ENCODE measurements around the gene TCF7L2. TPM values are rescaled to one million over a fixed set of nuclear protein-coding genes. Genes with fewer than 3 reads are reported as not detected.
"Not testable (repeated sequence)": the region's sequence is repeated elsewhere in the genome, so short reads cannot be mapped to it uniquely, and the experiment has no call there.

Gene TCF7L2
- polyA plus RNA-seq, 1 donor from 2014 or later = 1.7 TPM

- H3K4me2 ChIP-seq (ENCODE audit: low read length) = no peak overlapping the region
- no peaks in the 10 kb centered on the region for H3K9me2 ChIP-seq (ENCODE audit: insufficient read depth, low read length)
- H2AFZ ChIP-seq (ENCODE audit: low read depth, low read length) = no peak overlapping the region
- TF ChIP-seq POLR2AphosphoS5 (IDR thresholded peaks at IDR 0.05) (no peak), SMC3 (conservative IDR thresholded peaks at IDR 0.05; ENCODE audit: poor library complexity) (no peak)
- no peak overlapping the region for H3K27ac ChIP-seq (ENCODE audit: low read length)
- no peaks in the 10 kb centered on the region for H3K36me3 ChIP-seq (ENCODE audit: insufficient read depth, low read length)
- H3K79me2 ChIP-seq (replicated peaks; ENCODE audit: insufficient read depth, low read length) = peaks cover 16% of the 10 kb centered on the region
- H3K9me3 ChIP-seq (ENCODE audit: low read length) = no peaks in the 10 kb centered on the region
- H3K4me3 ChIP-seq (ENCODE audit: low read length) = no peak overlapping the region
- H3K27me3 ChIP-seq (ENCODE audit: insufficient read depth, low read depth, low read length) = no peaks in the 10 kb centered on the region
- H3K9ac ChIP-seq (ENCODE audit: low read length) = no peak overlapping the region
- peaks cover 6% of the 10 kb centered on the region for H3F3A ChIP-seq (ENCODE audit: insufficient read depth, low read length, poor library complexity, severe bottlenecking)
- H4K20me1 ChIP-seq (ENCODE audit: insufficient read depth) = no peaks in the 10 kb centered on the region
These were observed 114.0 kb downstream of the TCF7L2 start for GRCh38 chr10:113064039-113064438.

GRCh38 chr10:113066120-113066519 lies 116.1 kb downstream of the TCF7L2 start:
- H4K20me1 ChIP-seq (ENCODE audit: insufficient read depth); H3K27ac ChIP-seq (ENCODE audit: low read length); H3K4me3 ChIP-seq (ENCODE audit: low read length); H3K4me2 ChIP-seq (ENCODE audit: low read length); H3K9me3 ChIP-seq (ENCODE audit: low read length); H2AFZ ChIP-seq (ENCODE audit: low read depth, low read length); H3F3A ChIP-seq (ENCODE audit: insufficient read depth, low read length, poor library complexity, severe bottlenecking); H3K36me3 ChIP-seq (ENCODE audit: insufficient read depth, low read length); H3K9ac ChIP-seq (ENCODE audit: low read length); H3K27me3 ChIP-seq (ENCODE audit: insufficient read depth, low read depth, low read length); H3K9me2 ChIP-seq (ENCODE audit: insufficient read depth, low read length): not testable (repeated sequence)
- H3K79me2 ChIP-seq (replicated peaks; ENCODE audit: insufficient read depth, low read length) = peaks cover 16% of the 10 kb centered on the region

- no peak for TF ChIP-seq EZH2 (IDR thresholded peaks at IDR 0.05; ENCODE audit: borderline replicate concordance, insufficient read depth, low read length, poor library complexity, severe bottlenecking)
- TF ChIP-seq CTCF (IDR thresholded peaks at IDR 0.05; ENCODE audit: poor library complexity, severe bottlenecking) = no peak
- TF ChIP-seq TAF1 (IDR thresholded peaks at IDR 0.05; ENCODE audit: low read depth) = no peak
- TF ChIP-seq RAD21 (conservative IDR thresholded peaks at IDR 0.05) = no peak
- no peak for TF ChIP-seq POLR2AphosphoS5 (IDR thresholded peaks at IDR 0.05)
- Histone ChIP-seq H3K36me3 (ENCODE audit: insufficient read depth, low read length) (no peaks in the 10 kb centered on the region), H3K4me3 (ENCODE audit: low read length) (no peak overlapping the region), H3F3A (ENCODE audit: insufficient read depth, low read length, poor library complexity, severe bottlenecking) (no peaks in the 10 kb centered on the region), H3K9me2 (ENCODE audit: insufficient read depth, low read length) (no peaks in the 10 kb centered on the region), H2AFZ (ENCODE audit: low read depth, low read length) (no peak overlapping the region), H4K20me1 (ENCODE audit: insufficient read depth) (no peaks in the 10 kb centered on the region), H3K9ac (ENCODE audit: low read length) (no peak overlapping the region), H3K9me3 (ENCODE audit: low read length) (no peaks in the 10 kb centered on the region), H3K27ac (ENCODE audit: low read length) (no peak overlapping the region), H3K79me2 (replicated peaks; ENCODE audit: insufficient read depth, low read length) (peaks cover 12% of the 10 kb centered on the region), H3K4me2 (ENCODE audit: low read length) (no peak overlapping the region), H3K27me3 (ENCODE audit: insufficient read depth, low read depth, low read length) (no peaks in the 10 kb centered on the region)
These were observed 116.7 kb downstream of the TCF7L2 start for GRCh38 chr10:113066561-113067312.

- H3K79me2 ChIP-seq (replicated peaks; ENCODE audit: insufficient read depth, low read length) = peaks cover 12% of the 10 kb centered on the region
- no peaks in the 10 kb centered on the region for H3F3A ChIP-seq (ENCODE audit: insufficient read depth, low read length, poor library complexity, severe bottlenecking)
- H3K9me3 ChIP-seq (ENCODE audit: low read length) = no peaks in the 10 kb centered on the region
- H3K9ac ChIP-seq (ENCODE audit: low read length) = no peak overlapping the region
- H3K9me2 ChIP-seq (ENCODE audit: insufficient read depth, low read length) = no peaks in the 10 kb centered on the region
- H2AFZ ChIP-seq (ENCODE audit: low read depth, low read length) = no peak overlapping the region
- no peaks in the 10 kb centered on the region for H3K36me3 ChIP-seq (ENCODE audit: insufficient read depth, low read length)
- no peak overlapping the region for H3K4me3 ChIP-seq (ENCODE audit: low read length)
- H3K27ac ChIP-seq (ENCODE audit: low read length) = no peak overlapping the region
- TF ChIP-seq SMC3 (conservative IDR thresholded peaks at IDR 0.05; ENCODE audit: poor library complexity) (no peak), REST (IDR thresholded peaks at IDR 0.05; ENCODE audit: borderline replicate concordance) (no peak), RAD21 (conservative IDR thresholded peaks at IDR 0.05) (no peak), EP300 (conservative IDR thresholded peaks at IDR 0.05; ENCODE audit: poor library complexity, severe bottlenecking) (no peak), MXI1 (conservative IDR thresholded peaks at IDR 0.05; ENCODE audit: poor library complexity, severe bottlenecking) (no peak), TAF1 (IDR thresholded peaks at IDR 0.05; ENCODE audit: low read depth) (no peak), POLR2AphosphoS5 (IDR thresholded peaks at IDR 0.05) (no peak), CTCF (IDR thresholded peaks at IDR 0.05; ENCODE audit: poor library complexity, severe bottlenecking) (no peak), EZH2 (IDR thresholded peaks at IDR 0.05; ENCODE audit: borderline replicate concordance, insufficient read depth, low read length, poor library complexity, severe bottlenecking) (no peak)
- no peaks in the 10 kb centered on the region for H3K27me3 ChIP-seq (ENCODE audit: insufficient read depth, low read depth, low read length)
- H3K4me2 ChIP-seq (ENCODE audit: low read length) = no peak overlapping the region
- H4K20me1 ChIP-seq (ENCODE audit: insufficient read depth) = no peaks in the 10 kb centered on the region
These were observed 117.5 kb downstream of the TCF7L2 start for GRCh38 chr10:113067501-113067900.
